ENCODE measurements around the gene JAK1. TPM values are rescaled to one million over a fixed set of nuclear protein-coding genes. Genes with fewer than 3 reads are reported as not detected.

Gene JAK1
- total RNA-seq, 2 donors from 2014 or later: 113 to 115 TPM

GRCh38 chr1:64893921-64894320 lies 72.4 kb downstream of the JAK1 start:
- H3K36me3 ChIP-seq: no peaks in the 10 kb centered on the region
- ATAC-seq (ENCODE audit: insufficient number of reproducible peaks, low FRiP score, low read depth) (no peak), DNase-seq (ENCODE audit: low spot score) (no peak)
- H3K4me1 ChIP-seq (ENCODE audit: control insufficient read depth in 1 of 2, low read depth in 2 of 2): peaks cover 22 to 76% of the 10 kb centered on the region in 2 donors
- H3K9me3 ChIP-seq: no peaks in the 10 kb centered on the region
- TF ChIP-seq CTCF (IDR thresholded peaks at IDR 0.05): no peak
- H3K4me3 ChIP-seq: no peak overlapping the region
- H3K27me3 ChIP-seq (replicated peaks; ENCODE audit: insufficient read depth): no peaks in the 10 kb centered on the region
- H3K27ac ChIP-seq: no peak overlapping the region

GRCh38 chr1:64892576-64893573 lies 73.5 kb downstream of the JAK1 start:
- Histone ChIP-seq H3K36me3 (no peaks in the 10 kb centered on the region), H3K27ac (no peak overlapping the region), H3K27me3 (replicated peaks; ENCODE audit: insufficient read depth) (no peaks in the 10 kb centered on the region), H3K4me3 (no peak overlapping the region), H3K9me3 (no peaks in the 10 kb centered on the region), H3K4me1 (ENCODE audit: control insufficient read depth in 1 of 2, low read depth in 2 of 2) (peaks cover 16 to 75% of the 10 kb centered on the region in 2 donors)
- DNase-seq (ENCODE audit: low spot score): no peak
- ATAC-seq (ENCODE audit: insufficient number of reproducible peaks, low FRiP score, low read depth): no peak
- no peak for TF ChIP-seq CTCF (IDR thresholded peaks at IDR 0.05)

GRCh38 chr1:64891448-64891825 lies 74.9 kb downstream of the JAK1 start:
- H3K4me1 ChIP-seq (ENCODE audit: control insufficient read depth in 1 of 2, low read depth in 2 of 2): peaks cover 16 to 63% of the 10 kb centered on the region in 2 donors

GRCh38 chr1:64890699-64891447 lies 75.5 kb downstream of the JAK1 start:
- no peaks in the 10 kb centered on the region for H3K27me3 ChIP-seq (replicated peaks; ENCODE audit: insufficient read depth)
- ATAC-seq (ENCODE audit: insufficient number of reproducible peaks, low FRiP score, low read depth): no peak
- no peaks in the 10 kb centered on the region for H3K9me3 ChIP-seq
- no peak overlapping the region for H3K27ac ChIP-seq
- H3K4me1 ChIP-seq (ENCODE audit: control insufficient read depth in 1 of 2, low read depth in 2 of 2): peaks cover 16 to 59% of the 10 kb centered on the region in 2 donors
- H3K36me3 ChIP-seq: no peaks in the 10 kb centered on the region
- DNase-seq (ENCODE audit: low spot score): no peak
- H3K4me3 ChIP-seq: no peak overlapping the region
- TF ChIP-seq CTCF (IDR thresholded peaks at IDR 0.05): no peak

More at GRCh38 chr1:64891448-64891825, 74.9 kb downstream of the JAK1 start:
- DNase-seq (ENCODE audit: low spot score): no peak
- TF ChIP-seq CTCF (IDR thresholded peaks at IDR 0.05): no peak
- ATAC-seq (ENCODE audit: insufficient number of reproducible peaks, low FRiP score, low read depth): no peak
- H3K9me3 ChIP-seq: no peaks in the 10 kb centered on the region
- no peaks in the 10 kb centered on the region for H3K27me3 ChIP-seq (replicated peaks; ENCODE audit: insufficient read depth)
- H3K36me3 ChIP-seq: no peaks in the 10 kb centered on the region
- H3K4me3 ChIP-seq: no peak overlapping the region
- no peak overlapping the region for H3K27ac ChIP-seq

GRCh38 chr1:64887689-64888217 lies 78.6 kb downstream of the JAK1 start:
- Histone ChIP-seq H3K4me1 (ENCODE audit: control insufficient read depth in 1 of 2, low read depth in 2 of 2) (peaks cover 8 to 36% of the 10 kb centered on the region in 2 donors), H3K27me3 (replicated peaks; ENCODE audit: insufficient read depth) (no peaks in the 10 kb centered on the region), H3K36me3 (peaks cover 6% of the 10 kb centered on the region), H3K27ac (no peak overlapping the region), H3K4me3 (no peak overlapping the region), H3K9me3 (no peaks in the 10 kb centered on the region)
- no peak for DNase-seq (ENCODE audit: low spot score)
- no peak for TF ChIP-seq CTCF (IDR thresholded peaks at IDR 0.05)
- ATAC-seq (ENCODE audit: insufficient number of reproducible peaks, low FRiP score, low read depth): no peak
